ENCODE measurements around the gene KRT13. TPM values are rescaled to one million over a fixed set of nuclear protein-coding genes. Genes with fewer than 3 reads are reported as not detected.
A peak's percentile ranks its signal among the peaks of the same experiment; 100 is the strongest.

KRT13 gene
- total RNA-seq, 1 donor from 2014 or later = 0.62 TPM

- ATAC-seq (no peak), DNase-seq (ENCODE audit: low spot score) (no peak)
- intact Hi-C loops (cut with DNase I) = no loop called here
Observed at GRCh38 chr17:41483531-41483930, 21.9 kb downstream of the KRT13 start.

GRCh38 chr17:41481036-41481435, 24.4 kb downstream of the KRT13 start, which contains the start of gene KRT35:
KRT35 (minus strand) TSS chr17:41481151; CDS start chr17:41481097, 54 bp downstream.
- intact Hi-C loops (cut with DNase I) = no loop called here
- no peak for ATAC-seq
- no peak for DNase-seq (ENCODE audit: low spot score)

- DNase-seq (ENCODE audit: low spot score) = no peak
Observed at GRCh38 chr17:41480581-41480980, 24.8 kb downstream of the KRT13 start.

GRCh38 chr17:41480136-41480535, 25.3 kb downstream of the KRT13 start:
- intact Hi-C loops (cut with DNase I) = no loop called here
- DNase-seq (ENCODE audit: low spot score) (no peak), ATAC-seq (no peak)

More at GRCh38 chr17:41480581-41480980, 24.8 kb downstream of the KRT13 start:
- no peak for ATAC-seq
- intact Hi-C loops (cut with DNase I) = no loop called here

GRCh38 chr17:41478237-41478636, 27.2 kb downstream of the KRT13 start:
- intact Hi-C loops (cut with DNase I) = no loop called here
- DNase-seq (ENCODE audit: low spot score) (no peak), ATAC-seq (peak; percentile 51)

GRCh38 chr17:41476866-41477815, 28.3 kb downstream of the KRT13 start:
- ATAC-seq (peak; percentile 34), DNase-seq (ENCODE audit: low spot score) (peak; percentile 54)
- intact Hi-C loops (cut with DNase I) = no loop called here

- ATAC-seq (no peak), DNase-seq (ENCODE audit: low spot score) (no peak)
- intact Hi-C loops (cut with DNase I) = no loop called here
Observed at GRCh38 chr17:41475421-41475820, 30.0 kb downstream of the KRT13 start.

GRCh38 chr17:41474863-41475262, 30.5 kb downstream of the KRT13 start:
- DNase-seq (ENCODE audit: low spot score) = no peak
- no peak for ATAC-seq
- intact Hi-C loops (cut with DNase I) = no loop called here

GRCh38 chr17:41468346-41468745, 37.1 kb downstream of the KRT13 start:
- ATAC-seq (no peak), DNase-seq (ENCODE audit: low spot score) (no peak)
- intact Hi-C loops (cut with DNase I) = no loop called here

GRCh38 chr17:41467561-41467960, 37.9 kb downstream of the KRT13 start:
- ATAC-seq (no peak), DNase-seq (ENCODE audit: low spot score) (no peak)
- intact Hi-C loops (cut with DNase I) = no loop called here

- ATAC-seq (no peak), DNase-seq (ENCODE audit: low spot score) (no peak)
- intact Hi-C loops (cut with DNase I) = no loop called here
Observed at GRCh38 chr17:41466988-41467387, 38.4 kb downstream of the KRT13 start, which contains the start of gene KRT32. KRT32 (minus strand) TSS chr17:41467386; CDS start chr17:41467325, 61 bp downstream.

GRCh38 chr17:41464682-41465081, 40.7 kb downstream of the KRT13 start:
- intact Hi-C loops (cut with DNase I) = no loop called here
- DNase-seq (ENCODE audit: low spot score) (no peak), ATAC-seq (peak; percentile 84)

- intact Hi-C loops (cut with DNase I) = no loop called here
- ATAC-seq = no peak
- DNase-seq (ENCODE audit: low spot score) = no peak
Observed at GRCh38 chr17:41464173-41464572, 41.2 kb downstream of the KRT13 start.

GRCh38 chr17:41463746-41464145, 41.7 kb downstream of the KRT13 start:
- intact Hi-C loops (cut with DNase I) = no loop called here
- ATAC-seq (no peak), DNase-seq (ENCODE audit: low spot score) (no peak)

GRCh38 chr17:41462705-41463104, 42.7 kb downstream of the KRT13 start:
- DNase-seq (ENCODE audit: low spot score) (no peak), ATAC-seq (no peak)
- intact Hi-C loops (cut with DNase I) = no loop called here

GRCh38 chr17:41457676-41458075, 47.7 kb downstream of the KRT13 start:
- no peak for DNase-seq (ENCODE audit: low spot score)
- no peak for ATAC-seq
- intact Hi-C loops (cut with DNase I) = no loop called here

- DNase-seq (ENCODE audit: low spot score) = no peak
- ATAC-seq = peak; percentile 49
- intact Hi-C loops (cut with DNase I) = no loop called here
Observed at GRCh38 chr17:41456204-41456603, 49.2 kb downstream of the KRT13 start.

- intact Hi-C loops (cut with DNase I) = no loop called here
- ATAC-seq = no peak
- DNase-seq (ENCODE audit: low spot score) = no peak
Observed at GRCh38 chr17:41455236-41455635, 50.2 kb downstream of the KRT13 start.

GRCh38 chr17:41453066-41453465, 52.3 kb downstream of the KRT13 start:
- no peak for ATAC-seq
- no peak for DNase-seq (ENCODE audit: low spot score)
- intact Hi-C loops (cut with DNase I) = no loop called here

GRCh38 chr17:41452281-41452680, 53.1 kb downstream of the KRT13 start:
- no peak for DNase-seq (ENCODE audit: low spot score)
- ATAC-seq = no peak
- intact Hi-C loops (cut with DNase I) = no loop called here

Data from sciatic nerve (tissue), 2 donors.